Heart left ventricle (tissue), 16 donors: ENCODE measurements around the gene BNIP5. TPM values are rescaled to one million over a fixed set of nuclear protein-coding genes. Genes with fewer than 3 reads are reported as not detected.

Experiments used
- ATAC-seq, 4 donors: fragments of 200-7000 bp; cut with Tn5 transposase; one replicate each; pipeline ENCODE4 v1.9.1; 2020 to 2022; ENCODE audit warnings: moderate library complexity in 4 of 4, mild to moderate bottlenecking in 3 of 4, moderate number of reproducible peaks in 1 of 4
- DNase-seq, 5 donors: peaks; one replicate each; pipeline ENCODE4 v3.0.0-alpha.2; 2020
- H3K27ac ChIP-seq, 12 donors: fragments of 200-600 bp; sonication (generic) in 4 of 12; one replicate each; pipeline versions ENCODE4 v1.5.0 to v1.8.0; 2016 to 2022; ENCODE audit warnings: mild to moderate bottlenecking in 2 of 12
- H3K27me3 ChIP-seq, 9 donors: fragments of 200-600 bp; sonication (generic) in 2 of 9; one replicate each; pipeline versions ENCODE4 v1.5.1 to v1.8.0; 2016 to 2022; ENCODE audit warnings: mild to moderate bottlenecking in 3 of 9
- H3K36me3 ChIP-seq, 9 donors: fragments of 200-600 bp; sonication (generic) in 2 of 9; one replicate each; pipeline versions ENCODE4 v1.5.0 to v1.8.0; 2018 to 2022; ENCODE audit warnings: mild to moderate bottlenecking in 2 of 9
- H3K4me1 ChIP-seq, 12 donors: fragments of 200-600 bp; sonication (generic) in 4 of 12; one replicate each; pipeline versions ENCODE4 v1.5.0 to v1.8.0; 2016 to 2022; ENCODE audit warnings: mild to moderate bottlenecking in 3 of 12
- H3K4me3 ChIP-seq, 12 donors: fragments of 200-600 bp; sonication (generic) in 4 of 12; one replicate each; pipeline versions ENCODE4 v1.5.0 to v1.8.0; 2017 to 2022; ENCODE audit warnings: mild to moderate bottlenecking in 9 of 12, moderate library complexity in 4 of 12
- H3K9me3 ChIP-seq, 12 donors: fragments of 200-600 bp; sonication (generic) in 4 of 12; one replicate each; pipeline versions ENCODE4 v1.5.0 to v1.8.0; 2016 to 2022; ENCODE audit warnings: mild to moderate bottlenecking in 1 of 12
- POLR2A ChIP-seq, 2 donors: fragments of 450-650 bp; IDR thresholded peaks; one replicate each; pipeline ENCODE4 v1.6.1; 2017; ENCODE audit warnings: antibody characterized with exemption in 2 of 2, mild to moderate bottlenecking in 2 of 2, moderate library complexity in 2 of 2
- WGBS, 4 donors: extraction: QIAGEN DNeasy Blood & Tissue Kit in 2 of 4; methylation state at CpG; one replicate each; pipeline versions ENCODE4 v1.1.5 to v1.1.7; 2013 to 2018; 5-methylcytosine and 5-hydroxymethylcytosine counted together
- intact Hi-C, 10 donors: fragments of 100-400 bp; cut with DNase I; formaldehyde crosslinking; loops; one replicate each; pipeline versions ENCODE4 v1.11.1 to v1.14.2; 2022
- polyA plus RNA-seq, 2 donors: library from polyadenylated mRNA; stranded (reverse); fragments of 200-250 nt; gene quantifications; one replicate each; pipeline ENCODE4 v1.2.3, GENCODE V29; 2013
- total RNA-seq, 9 donors: library from RNA; depleted of rRNA in 2 of 9; stranded (reverse); fragments of >200 nt in 2 of 9; fragmentation: NEBNext Ultra II Directional in 3 of 9; extraction: Animal tissue kit (Norgen Biotek cat#: 25700) in 3 of 9; gene quantifications; one replicate each; pipeline versions ENCODE4 v1.1.0 to v1.2.4, GENCODE V29; 2016 to 2023
- TF ChIP-seq, protein P1 (sequence below), 12 donors: fragments of 200-600 bp; sonication (generic) in 4 of 12; IDR thresholded peaks; one replicate each; pipeline versions ENCODE4 v1.5.0 to v1.8.0; 2018 to 2022; ENCODE audit warnings: antibody characterized with exemption in 12 of 12, mild to moderate bottlenecking in 5 of 12
- donor health status: ischemic (EF 13 %, LVEDD 7.1; RV severe dilation, severe dysfunction).
- donor health status: healthy with polysubstance abuse.
- donor health status: DM: no; HTN: yes; CAD: no.
- donor health status: DM: no; HTN: no; CAD: no.
- donor health status: ischemic (EF 25% LVEDD 6.9; RV normal size, moderate dysfunction).
- donor health status: ischemic (EF 25% LVEDD 5.7; RV mildly dilated, moderate dysfunction).
- donor health status: healthy.
- donor health status: DM: yes; HTN: yes; CAD: no.
- donor health status: ischemic (EF 35%, LVEDD 5.7; RV mildly dilated, moderate dysfunction).
- donor health status: nonischemic (EF 11% LVEDD 7.7; RV severe dilation, severe dysfunction).
- donor health status: DM: yes; HTN: yes; CAD: no.
- donor health status: PGD.
- donor health status: ischemic (EF 29% LVEDD 5.4; RV normal size, mild dysfunction).
- donor health status: nonischemic (EF 23%, LVEDD 6.1; RV moderate dilation, normal function).

BNIP5 gene
- total and polyA plus RNA-seq, 11 donors = not detected

DNA sequence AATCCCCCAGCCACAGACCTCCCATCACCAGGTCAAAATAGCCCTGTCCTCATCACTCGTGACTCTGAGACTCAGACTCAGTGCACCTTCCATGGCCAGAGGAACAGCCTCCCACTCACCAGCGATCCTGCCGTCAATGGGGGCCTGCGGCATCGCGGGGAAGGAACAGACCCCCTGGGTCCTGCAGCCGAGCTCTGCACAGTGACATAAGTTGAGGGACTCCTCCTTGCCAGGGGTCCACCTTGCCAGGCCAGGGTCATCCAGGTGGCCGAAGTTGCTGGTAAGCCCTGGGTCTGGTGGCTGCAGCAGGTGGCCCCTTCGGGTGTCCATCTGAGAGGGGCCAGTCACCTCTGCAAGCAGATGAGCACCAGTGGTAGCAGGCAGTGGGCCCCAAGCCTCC lies 34.5 kb upstream of the BNIP5 start:
- intact Hi-C loops = no loop called here
- DNase-seq (no peak), ATAC-seq (no peak)
- peaks cover 0 to 57% (median 0%) of the 10 kb centered on the region in 9 donors for H3K36me3 ChIP-seq
- TF ChIP-seq, protein P1, sequence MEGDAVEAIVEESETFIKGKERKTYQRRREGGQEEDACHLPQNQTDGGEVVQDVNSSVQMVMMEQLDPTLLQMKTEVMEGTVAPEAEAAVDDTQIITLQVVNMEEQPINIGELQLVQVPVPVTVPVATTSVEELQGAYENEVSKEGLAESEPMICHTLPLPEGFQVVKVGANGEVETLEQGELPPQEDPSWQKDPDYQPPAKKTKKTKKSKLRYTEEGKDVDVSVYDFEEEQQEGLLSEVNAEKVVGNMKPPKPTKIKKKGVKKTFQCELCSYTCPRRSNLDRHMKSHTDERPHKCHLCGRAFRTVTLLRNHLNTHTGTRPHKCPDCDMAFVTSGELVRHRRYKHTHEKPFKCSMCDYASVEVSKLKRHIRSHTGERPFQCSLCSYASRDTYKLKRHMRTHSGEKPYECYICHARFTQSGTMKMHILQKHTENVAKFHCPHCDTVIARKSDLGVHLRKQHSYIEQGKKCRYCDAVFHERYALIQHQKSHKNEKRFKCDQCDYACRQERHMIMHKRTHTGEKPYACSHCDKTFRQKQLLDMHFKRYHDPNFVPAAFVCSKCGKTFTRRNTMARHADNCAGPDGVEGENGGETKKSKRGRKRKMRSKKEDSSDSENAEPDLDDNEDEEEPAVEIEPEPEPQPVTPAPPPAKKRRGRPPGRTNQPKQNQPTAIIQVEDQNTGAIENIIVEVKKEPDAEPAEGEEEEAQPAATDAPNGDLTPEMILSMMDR (IDR thresholded peaks at IDR 0.05) = no peak
- TF ChIP-seq POLR2A (IDR thresholded peaks at IDR 0.05) = no peak
- H3K9me3 ChIP-seq = no peaks in the 10 kb centered on the region
- H3K27ac ChIP-seq = no peak overlapping the region
- 92 to 96% (median 93%) methylated on average over 9 of the region's 9 CpGs for WGBS, 4 donors
- no peaks in the 10 kb centered on the region for H3K27me3 ChIP-seq
- no peaks in the 10 kb centered on the region for H3K4me1 ChIP-seq
- H3K4me3 ChIP-seq = no peak overlapping the region

DNA sequence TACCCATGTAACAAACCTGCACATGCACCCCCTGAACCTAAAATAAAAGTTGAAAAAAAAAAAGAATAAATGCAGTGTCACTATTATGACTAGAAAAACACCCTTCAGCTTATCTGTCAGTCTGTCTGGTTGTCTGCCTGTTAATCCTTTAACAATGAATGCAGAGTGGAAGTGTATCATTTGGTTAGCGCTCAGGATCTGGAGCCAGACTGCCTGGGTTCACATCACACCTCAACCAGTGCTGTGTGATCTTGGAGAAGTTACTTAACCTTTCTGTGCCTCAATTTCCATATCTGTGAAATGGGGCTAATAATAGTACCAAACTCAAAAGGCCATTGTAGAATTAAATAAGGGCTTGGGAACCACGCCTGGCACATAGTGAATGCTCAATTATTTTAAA lies 34.0 kb upstream of the BNIP5 start:
- no peak for TF ChIP-seq POLR2A (IDR thresholded peaks at IDR 0.05)
- TF ChIP-seq, protein P1 (IDR thresholded peaks at IDR 0.05) = no peak
- Histone ChIP-seq H3K4me3 (no peak overlapping the region), H3K4me1 (no peaks in the 10 kb centered on the region), H3K36me3 (peaks cover 0 to 51% (median 0%) of the 10 kb centered on the region in 9 donors), H3K27me3 (no peaks in the 10 kb centered on the region), H3K9me3 (no peaks in the 10 kb centered on the region), H3K27ac (no peak overlapping the region)
- ATAC-seq = no peak
- WGBS, 4 donors = 97 to 100% (median 98%) methylated on average over 2 of the region's 2 CpGs
- intact Hi-C loops = no loop called here
- no peak for DNase-seq

DNA sequence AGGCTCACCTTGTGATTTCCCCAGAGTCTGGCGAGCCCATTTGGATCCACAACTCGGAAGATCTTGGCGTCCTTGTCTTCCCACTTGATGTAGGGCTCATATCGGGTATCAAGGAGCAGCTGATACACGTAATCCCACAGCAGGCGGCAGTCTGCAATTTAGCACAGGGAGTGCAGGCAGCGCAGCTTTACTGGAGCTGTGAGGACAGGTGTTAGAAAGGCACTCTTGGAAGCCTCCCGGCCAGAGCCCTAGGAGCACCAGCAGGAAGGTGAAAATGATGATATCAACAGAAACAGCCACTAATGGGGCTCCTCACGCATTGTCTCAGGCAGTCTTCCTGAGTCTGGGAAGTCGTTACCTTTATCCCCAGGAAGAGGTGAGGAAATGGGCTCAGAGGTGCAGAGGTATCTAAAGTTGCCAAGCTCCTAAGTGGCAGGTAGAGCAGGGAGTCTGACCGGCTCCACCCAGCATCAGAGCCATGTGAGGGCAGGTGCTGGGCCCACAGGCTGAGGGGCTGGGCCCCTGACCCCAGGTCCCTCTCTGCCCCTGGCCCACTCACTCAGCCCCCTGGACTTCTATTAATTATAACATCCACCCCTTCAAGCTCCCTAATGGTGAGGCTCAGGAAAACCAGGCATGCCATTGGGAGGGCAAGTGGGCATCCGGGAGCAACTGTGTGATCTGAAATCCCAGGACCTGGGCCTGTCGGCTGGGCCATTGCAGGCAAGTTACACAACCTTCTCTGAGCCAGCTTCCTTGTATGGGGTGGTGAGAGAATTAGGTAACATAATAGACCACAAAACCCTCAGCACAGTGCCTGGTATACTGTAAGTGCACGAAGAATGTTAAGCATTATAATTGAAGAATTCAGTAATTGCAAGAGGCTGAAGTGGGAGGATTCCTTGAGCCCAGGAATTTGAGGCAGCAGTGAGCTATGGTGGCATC lies 32.5 kb upstream of the BNIP5 start:
- peak in 1 of 4 donors; percentile 63 for ATAC-seq
- no peak for DNase-seq

More for the DNA sequence above, 32.5 kb upstream of the BNIP5 start:
- H3K27ac ChIP-seq = no peak overlapping the region
- no peaks in the 10 kb centered on the region for H3K27me3 ChIP-seq
- WGBS, 4 donors = 85 to 93% (median 89%) methylated on average over 12 to 14 of the region's 14 CpGs
- peaks cover 0 to 8% (median 0%) of the 10 kb centered on the region in 12 donors for H3K4me1 ChIP-seq
- no peak overlapping the region for H3K4me3 ChIP-seq
- TF ChIP-seq, protein P1 (IDR thresholded peaks at IDR 0.05) = no peak
- TF ChIP-seq POLR2A (IDR thresholded peaks at IDR 0.05) = no peak
- H3K36me3 ChIP-seq = peaks cover 0 to 46% (median 0%) of the 10 kb centered on the region in 9 donors
- intact Hi-C loops = loop anchor here in 3 of 10 donors (10.0 kb wide), 2 partner anchors 244 to 344 kb away; partner anchors contain the start of genes MAPK14 (in 2 of the 3) and SLC26A8 (in 2 of the 3)
- no peaks in the 10 kb centered on the region for H3K9me3 ChIP-seq
